Spleen (tissue), 7 donors: ENCODE data around the gene GPR150.

Experiments
- CTCF ChIP-seq, 11 experiments: fragments of 200-600 bp in 7 of 11; fragments of 450-650 bp in 4 of 11; sonication (generic) in 4 of 11; IDR thresholded peaks in 8 of 11; conservative IDR thresholded peaks in 3 of 11; 1 replicate in 7 of 11; 2 replicates in 4 of 11; pipeline versions ENCODE4 v1.4.0 to v1.8.0; 2016 to 2021; ENCODE audit warnings: antibody characterized with exemption in 11 of 11, inconsistent platforms in 4 of 11, mild to moderate bottlenecking in 1 of 11
- POLR2A ChIP-seq, 3 donors: fragments of 450-650 bp; IDR thresholded peaks; one replicate each; pipeline ENCODE4 v1.5.1; 2017; ENCODE audit warnings: antibody characterized with exemption in 3 of 3, mild to moderate bottlenecking in 1 of 3
- donor health status: DM: no; HTN: no; CAD: no; lungs with moderate emphysema.
- donor health status: DM: no; HTN: no; CAD: no.
- donor health status: DM: no; HTN: no; CAD: no.

DNA sequence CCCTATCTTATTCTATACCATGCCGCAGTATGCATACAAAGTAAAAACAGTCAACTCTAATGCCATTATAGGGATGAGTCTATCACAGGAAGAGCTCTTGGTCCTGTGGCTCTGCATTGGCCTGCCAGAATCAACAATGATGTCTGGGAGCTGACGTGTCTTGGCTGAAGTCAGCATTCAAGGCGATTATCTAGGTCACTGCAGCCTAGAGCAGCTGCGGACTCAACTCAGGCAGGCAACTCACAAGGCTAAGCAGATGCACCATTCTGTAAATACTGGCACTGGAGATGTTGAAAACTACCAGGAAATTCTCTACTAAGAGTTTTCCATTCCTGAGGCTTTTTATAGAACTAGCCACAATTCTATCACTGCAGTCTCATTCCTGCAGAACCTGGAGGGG, 49.7 kb downstream of the GPR150 start:
- TF ChIP-seq CTCF (IDR thresholded peaks at IDR 0.05 in 8 of 11, conservative IDR thresholded peaks at IDR 0.05 in 3 of 11) (no peak), POLR2A (IDR thresholded peaks at IDR 0.05) (no peak)
